ENCODE results near the gene BNIP3. TPM values are rescaled to one million over a fixed set of nuclear protein-coding genes. Genes with fewer than 3 reads are reported as not detected.
A peak's percentile ranks its signal among the peaks of the same experiment; 100 is the strongest.

The BNIP3 gene
- total and polyA plus RNA-seq, 2 donors (not counting 3 experiments of a cell fraction or from before 2014, with no cell fraction given), result 51.4 to 53.3 TPM

- H3K4me3 ChIP-seq (replicated peaks in 1 of 3; ENCODE audit: insufficient read depth in 1 of 3, low read depth in 1 of 3, low read length in 3 of 3), result peak overlapping the region in 1 of 3 experiments; percentile 3
- dilution Hi-C loops (cut with MboI; ENCODE audit: extremely low pct_ligation_motif_present, low sequenced_read_pairs), result no loop called here
- POLR2A ChIA-PET, result no interaction called here
Measured at GRCh38 chr10:132023092-132023811, 41.5 kb upstream of the BNIP3 start.

More at GRCh38 chr10:132023092-132023811, 41.5 kb upstream of the BNIP3 start:
- intact Hi-C loops (cut with micrococcal nuclease), result loop anchor here (1.0 to 2.0 kb wide), 5 partner anchors 42 to 138 kb away; partner anchors contain the start of gene BNIP3
- DNase-seq (ENCODE audit: low read depth, low spot score) (peak; percentile 79), FAIRE-seq (peak; percentile 92)
- no TSS peak for BruUV-seq (replicated peaks)
- H3K27ac ChIP-seq (ENCODE audit: insufficient read depth, low read depth, low read length), result no peak overlapping the region
- no peaks in the 10 kb centered on the region for H3K79me2 ChIP-seq (ENCODE audit: control insufficient read depth, insufficient read depth, low read length)
- peak overlapping the region; percentile 0 for H2AFZ ChIP-seq (ENCODE audit: low read depth, low read length)
- no peaks in the 10 kb centered on the region for H3K4me1 ChIP-seq (ENCODE audit: control insufficient read depth, extremely low read depth, insufficient read depth, low read length)
- H4K20me1 ChIP-seq (replicated peaks; ENCODE audit: control insufficient read depth, extremely low read depth, insufficient read depth, low read length), result no peaks in the 10 kb centered on the region
- no peaks in the 10 kb centered on the region for H3K9me3 ChIP-seq (replicated peaks; ENCODE audit: control insufficient read depth, insufficient read depth, low read length)
- H3K9ac ChIP-seq (replicated peaks; ENCODE audit: extremely low read depth, insufficient read depth, low read length), result no peak overlapping the region
- H3K9me1 ChIP-seq (replicated peaks; ENCODE audit: control insufficient read depth, extremely low read depth, insufficient read depth, low read length), result no peaks in the 10 kb centered on the region
- H3K27me3 ChIP-seq (ENCODE audit: control insufficient read depth in 2 of 2, insufficient read depth in 2 of 2, low read length in 2 of 2), result peaks cover 2 to 6% of the 10 kb centered on the region in 2 experiments
- CTCF ChIA-PET, result interaction anchor here (0.6 to 6.4 kb wide), 53 partner anchors 8 to 1843 kb away, joined by 3 to 384 read pairs (median 6); partner anchors contain the start of genes BNIP3 and PPP2R2D
- TF ChIP-seq FOS (IDR thresholded peaks at IDR 0.05; ENCODE audit: borderline replicate concordance, insufficient read depth, low read length) (no peak), MYC (IDR thresholded peaks at IDR 0.05; ENCODE audit: low read depth, low read length) (no peak)
- TF ChIP-seq, protein P1, sequence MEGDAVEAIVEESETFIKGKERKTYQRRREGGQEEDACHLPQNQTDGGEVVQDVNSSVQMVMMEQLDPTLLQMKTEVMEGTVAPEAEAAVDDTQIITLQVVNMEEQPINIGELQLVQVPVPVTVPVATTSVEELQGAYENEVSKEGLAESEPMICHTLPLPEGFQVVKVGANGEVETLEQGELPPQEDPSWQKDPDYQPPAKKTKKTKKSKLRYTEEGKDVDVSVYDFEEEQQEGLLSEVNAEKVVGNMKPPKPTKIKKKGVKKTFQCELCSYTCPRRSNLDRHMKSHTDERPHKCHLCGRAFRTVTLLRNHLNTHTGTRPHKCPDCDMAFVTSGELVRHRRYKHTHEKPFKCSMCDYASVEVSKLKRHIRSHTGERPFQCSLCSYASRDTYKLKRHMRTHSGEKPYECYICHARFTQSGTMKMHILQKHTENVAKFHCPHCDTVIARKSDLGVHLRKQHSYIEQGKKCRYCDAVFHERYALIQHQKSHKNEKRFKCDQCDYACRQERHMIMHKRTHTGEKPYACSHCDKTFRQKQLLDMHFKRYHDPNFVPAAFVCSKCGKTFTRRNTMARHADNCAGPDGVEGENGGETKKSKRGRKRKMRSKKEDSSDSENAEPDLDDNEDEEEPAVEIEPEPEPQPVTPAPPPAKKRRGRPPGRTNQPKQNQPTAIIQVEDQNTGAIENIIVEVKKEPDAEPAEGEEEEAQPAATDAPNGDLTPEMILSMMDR (IDR thresholded peaks at IDR 0.05; ENCODE audit: extremely low read depth in 1 of 2, insufficient read depth in 1 of 2, low read depth in 1 of 2, low read length in 2 of 2), result peak; percentile 87
- H3K4me2 ChIP-seq (ENCODE audit: insufficient read depth, low read length), result no peak overlapping the region
- H3K36me3 ChIP-seq (ENCODE audit: control insufficient read depth in 2 of 2, extremely low read depth in 1 of 2, insufficient read depth in 2 of 2, low read length in 2 of 2), result no peaks in the 10 kb centered on the region

Measured in endothelial cell of umbilical vein (primary cell).